Measurements from ENCODE around the gene DLGAP4. TPM values are rescaled to one million over a fixed set of nuclear protein-coding genes. Genes with fewer than 3 reads are reported as not detected.

The DLGAP4 gene
- total and polyA plus RNA-seq, 5 experiments from 2014 or later, result 9.3 to 35.0 (median 16.6) TPM

GRCh38 chr20:36526521-36527011 is 220.4 kb downstream of the DLGAP4 start:
- Mint-ChIP-seq H3K9me3 (no peaks in the 10 kb centered on the region), H3K36me3 (peaks cover 0 to 53% (median 10%) of the 10 kb centered on the region in 3 donors), H3K4me3 (no peak overlapping the region), H3K27ac (peak overlapping the region in 2 of 10 donors; percentile 11 to 50), H3K4me1 (peaks cover 0 to 12% (median 1%) of the 10 kb centered on the region in 4 donors), H3K27me3 (no peaks in the 10 kb centered on the region)
- DNase-seq (no peak), ATAC-seq (no peak)
- POLR2A ChIA-PET, result no interaction called here

- Mint-ChIP-seq H3K27me3 (no peaks in the 10 kb centered on the region), H3K4me1 (peaks cover 0 to 12% (median under 1%) of the 10 kb centered on the region in 4 donors), H3K27ac (peak overlapping the region in 6 of 10 donors; percentile 14 to 71 (median 35)), H3K36me3 (peaks cover 0 to 45% (median 10%) of the 10 kb centered on the region in 3 donors), H3K9me3 (no peaks in the 10 kb centered on the region), H3K4me3 (no peak overlapping the region)
- POLR2A ChIA-PET, result no interaction called here
- ATAC-seq (no peak), DNase-seq (no peak)
Observed at GRCh38 chr20:36527331-36528125, 221.4 kb downstream of the DLGAP4 start.

- no peak for DNase-seq
- Mint-ChIP-seq H3K27me3 (no peaks in the 10 kb centered on the region), H3K9me3 (no peaks in the 10 kb centered on the region), H3K27ac (peak overlapping the region in 2 of 10 donors; percentile 62 to 71), H3K4me3 (no peak overlapping the region), H3K4me1 (peaks cover 0 to 8% (median under 1%) of the 10 kb centered on the region in 4 donors), H3K36me3 (peaks cover 0 to 39% (median 10%) of the 10 kb centered on the region in 3 donors)
- no peak for ATAC-seq
- POLR2A ChIA-PET, result no interaction called here
Observed at GRCh38 chr20:36528176-36528874, 222.2 kb downstream of the DLGAP4 start.

GRCh38 chr20:36528875-36529417 is 222.8 kb downstream of the DLGAP4 start:
- no peaks in the 10 kb centered on the region for H3K9me3 Mint-ChIP-seq
- peaks cover 0 to 36% (median 10%) of the 10 kb centered on the region in 3 donors for H3K36me3 Mint-ChIP-seq
- ATAC-seq, result no peak
- H3K27ac Mint-ChIP-seq, result no peak overlapping the region
- no peak for DNase-seq
- H3K27me3 Mint-ChIP-seq, result no peaks in the 10 kb centered on the region
- H3K4me3 Mint-ChIP-seq, result no peak overlapping the region
- H3K4me1 Mint-ChIP-seq, result peaks cover 0 to 3% (median under 1%) of the 10 kb centered on the region in 4 donors
- POLR2A ChIA-PET, result no interaction called here

- POLR2A ChIA-PET, result no interaction called here
- Mint-ChIP-seq H3K36me3 (peaks cover 0 to 11% (median 2%) of the 10 kb centered on the region in 3 donors), H3K4me1 (peaks cover 0 to 2% (median 0%) of the 10 kb centered on the region in 4 donors), H3K27me3 (no peaks in the 10 kb centered on the region), H3K27ac (no peak overlapping the region), H3K4me3 (no peak overlapping the region), H3K9me3 (no peaks in the 10 kb centered on the region)
- ATAC-seq (no peak), DNase-seq (no peak)
Observed at GRCh38 chr20:36532388-36532787, 226.2 kb downstream of the DLGAP4 start.

- no peaks in the 10 kb centered on the region for H3K9me3 Mint-ChIP-seq
- no peaks in the 10 kb centered on the region for H3K27me3 Mint-ChIP-seq
- H3K4me3 Mint-ChIP-seq, result no peak overlapping the region
- H3K36me3 Mint-ChIP-seq, result peaks cover 0 to 6% (median 0%) of the 10 kb centered on the region in 3 donors
- DNase-seq (no peak), ATAC-seq (no peak)
- no peak overlapping the region for H3K27ac Mint-ChIP-seq
- peaks cover 0 to 2% (median 0%) of the 10 kb centered on the region in 4 donors for H3K4me1 Mint-ChIP-seq
- POLR2A ChIA-PET, result no interaction called here
Observed at GRCh38 chr20:36532822-36533221, 226.7 kb downstream of the DLGAP4 start.

GRCh38 chr20:36538026-36538722 is 232.0 kb downstream of the DLGAP4 start:
- Mint-ChIP-seq H3K4me3 (no peak overlapping the region), H3K27me3 (peaks cover 0 to 1% (median 0%) of the 10 kb centered on the region in 5 donors), H3K27ac (peak overlapping the region in 1 of 10 donors; percentile 38), H3K36me3 (no peaks in the 10 kb centered on the region), H3K9me3 (no peaks in the 10 kb centered on the region), H3K4me1 (peaks cover 1 to 5% (median 2%) of the 10 kb centered on the region in 4 donors)
- DNase-seq (no peak), ATAC-seq (no peak)
- POLR2A ChIA-PET, result interaction anchor here (0.7 kb wide), 1 partner anchor 18 kb away, joined by 5 read pairs; no protein-coding TSS in a partner anchor

- H3K36me3 Mint-ChIP-seq, result no peaks in the 10 kb centered on the region
- peak overlapping the region in 4 of 10 donors; percentile 23 to 43 (median 34) for H3K4me3 Mint-ChIP-seq
- POLR2A ChIA-PET, result interaction anchor here (0.6 kb wide), 3 partner anchors 268 to 1323 kb away, joined by 3 read pairs; no protein-coding TSS in a partner anchor
- H3K4me1 Mint-ChIP-seq, result peaks cover 1 to 6% (median 3%) of the 10 kb centered on the region in 4 donors
- DNase-seq (no peak), ATAC-seq (no peak)
- H3K27me3 Mint-ChIP-seq, result peaks cover 0 to 1% (median 0%) of the 10 kb centered on the region in 5 donors
- H3K9me3 Mint-ChIP-seq, result no peaks in the 10 kb centered on the region
- peak overlapping the region in 1 of 10 donors; percentile 22 for H3K27ac Mint-ChIP-seq
Observed at GRCh38 chr20:36540551-36541211, 234.5 kb downstream of the DLGAP4 start.

- peak within 1 kb of the TSS in 7 of 10 donors; percentile 14 to 51 (median 30) for H3K4me3 Mint-ChIP-seq
- H3K27me3 Mint-ChIP-seq, result peaks cover 0 to 1% (median 0%) of the 10 kb centered on the region in 5 donors
- POLR2A ChIA-PET, result interaction anchor here (0.6 kb wide), 3 partner anchors 267 to 1324 kb away, joined by 3 read pairs; no protein-coding TSS in a partner anchor
- no peaks in the 10 kb centered on the region for H3K9me3 Mint-ChIP-seq
- ATAC-seq, result peak in 1 of 2 donors; percentile 39
- peak in 1 of 10 donors; percentile 14 for DNase-seq
- H3K36me3 Mint-ChIP-seq, result no peaks in the 10 kb centered on the region
- peaks cover 1 to 8% (median 3%) of the 10 kb centered on the region in 4 donors for H3K4me1 Mint-ChIP-seq
- H3K27ac Mint-ChIP-seq, result peak within 1 kb of the TSS in 2 of 10 donors; percentile 9 to 22
Observed at GRCh38 chr20:36541227-36541767, 235.2 kb downstream of the DLGAP4 start, which contains the start of gene MYL9. Gene MYL9 (plus strand): TSS chr20:36541519. CDS start chr20:36544885, 3,366 bp downstream.

GRCh38 chr20:36541768-36542488 is 235.8 kb downstream of the DLGAP4 start:
- no peaks in the 10 kb centered on the region for H3K36me3 Mint-ChIP-seq
- DNase-seq, result no peak
- H3K9me3 Mint-ChIP-seq, result no peaks in the 10 kb centered on the region
- H3K4me3 Mint-ChIP-seq, result peak overlapping the region in 6 of 10 donors; percentile 14 to 51 (median 29)
- no peak for ATAC-seq
- H3K27ac Mint-ChIP-seq, result peak overlapping the region in 1 of 10 donors; percentile 9
- peaks cover 2 to 8% (median 4%) of the 10 kb centered on the region in 4 donors for H3K4me1 Mint-ChIP-seq
- POLR2A ChIA-PET, result no interaction called here
- peaks cover 0 to 1% (median 0%) of the 10 kb centered on the region in 5 donors for H3K27me3 Mint-ChIP-seq
